ENCODE data around the gene KPNB1. TPM values are rescaled to one million over a fixed set of nuclear protein-coding genes. Genes with fewer than 3 reads are reported as not detected.

Gene KPNB1
- total RNA-seq, 1 experiment from 2014 or later, result 742 TPM

- peaks cover 9% of the 10 kb centered on the region for H3K79me1 ChIP-seq (ENCODE audit: insufficient read depth, low read depth, low read length, poor library complexity, severe bottlenecking)
- peaks cover 14% of the 10 kb centered on the region for H3K23me2 ChIP-seq (ENCODE audit: insufficient read length, low read depth, low read length, poor library complexity, severe bottlenecking)
- no peak overlapping the region for H3K27ac ChIP-seq (ENCODE audit: insufficient read length, low read depth, low read length)
- H4K8ac ChIP-seq (replicated peaks; ENCODE audit: insufficient read length, low read depth, low read length), result no peak overlapping the region
- no peak overlapping the region for H2BK5ac ChIP-seq (ENCODE audit: insufficient read length, low read length)
- peak overlapping the region in 1 of 3 experiments; percentile 35; a peak in 2 of 7 replicates for H3K27ac Mint-ChIP-seq
- H3K27me3 ChIP-seq (ENCODE audit: insufficient read depth, low read length), result no peaks in the 10 kb centered on the region
- no peak overlapping the region for H3K9ac ChIP-seq (ENCODE audit: extremely low read depth, insufficient read length, low read length)
- H3K36me3 Mint-ChIP-seq (ENCODE audit: insufficient read depth in 1 of 3, low read depth in 3 of 3), result peaks cover 64 to 78% (median 71%) of the 10 kb centered on the region in 3 experiments
- H4K5ac ChIP-seq (ENCODE audit: insufficient read length, low read depth, low read length), result no peak overlapping the region
- no peak overlapping the region for H2AFZ ChIP-seq (ENCODE audit: low read length)
- no peak overlapping the region for H3K18ac ChIP-seq (ENCODE audit: insufficient read length, low read depth, low read length)
- H3K56ac ChIP-seq (ENCODE audit: insufficient read length, low read depth, low read length), result no peak overlapping the region
- WGBS (ENCODE audit: extremely low coverage, insufficient read length, low lambda C conversion rate), result no CpG with 5 or more reads among the region's 2 CpGs
- H3K23ac ChIP-seq (ENCODE audit: insufficient read length, low read depth, low read length), result no peak overlapping the region
- H3K79me2 ChIP-seq (ENCODE audit: insufficient read depth, low read length), result peaks cover 29% of the 10 kb centered on the region
- H2BK120ac ChIP-seq (ENCODE audit: low read depth, low read length, poor library complexity, severe bottlenecking), result no peak overlapping the region
- no peaks in the 10 kb centered on the region; a peak in 1 of 5 replicates for H3K9me3 Mint-ChIP-seq
- H3T11ph ChIP-seq (ENCODE audit: low read length), result no peak overlapping the region
- no peak overlapping the region for H4K91ac ChIP-seq (ENCODE audit: insufficient read length, low read depth, low read length)
- peaks cover 31 to 37% of the 10 kb centered on the region in 2 experiments for H3K4me1 Mint-ChIP-seq
- no peak overlapping the region for H2BK15ac ChIP-seq (ENCODE audit: low read depth, low read length)
- no peak overlapping the region for H2BK20ac ChIP-seq (ENCODE audit: low read depth, low read length, poor library complexity, severe bottlenecking)
- H3K9me3 ChIP-seq (ENCODE audit: control insufficient read depth, low read depth, low read length), result no peaks in the 10 kb centered on the region
- no peak overlapping the region for H3K4me2 ChIP-seq (ENCODE audit: insufficient read depth, insufficient read length, low read length)
- TF ChIP-seq, protein P1, sequence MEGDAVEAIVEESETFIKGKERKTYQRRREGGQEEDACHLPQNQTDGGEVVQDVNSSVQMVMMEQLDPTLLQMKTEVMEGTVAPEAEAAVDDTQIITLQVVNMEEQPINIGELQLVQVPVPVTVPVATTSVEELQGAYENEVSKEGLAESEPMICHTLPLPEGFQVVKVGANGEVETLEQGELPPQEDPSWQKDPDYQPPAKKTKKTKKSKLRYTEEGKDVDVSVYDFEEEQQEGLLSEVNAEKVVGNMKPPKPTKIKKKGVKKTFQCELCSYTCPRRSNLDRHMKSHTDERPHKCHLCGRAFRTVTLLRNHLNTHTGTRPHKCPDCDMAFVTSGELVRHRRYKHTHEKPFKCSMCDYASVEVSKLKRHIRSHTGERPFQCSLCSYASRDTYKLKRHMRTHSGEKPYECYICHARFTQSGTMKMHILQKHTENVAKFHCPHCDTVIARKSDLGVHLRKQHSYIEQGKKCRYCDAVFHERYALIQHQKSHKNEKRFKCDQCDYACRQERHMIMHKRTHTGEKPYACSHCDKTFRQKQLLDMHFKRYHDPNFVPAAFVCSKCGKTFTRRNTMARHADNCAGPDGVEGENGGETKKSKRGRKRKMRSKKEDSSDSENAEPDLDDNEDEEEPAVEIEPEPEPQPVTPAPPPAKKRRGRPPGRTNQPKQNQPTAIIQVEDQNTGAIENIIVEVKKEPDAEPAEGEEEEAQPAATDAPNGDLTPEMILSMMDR (conservative IDR thresholded peaks at IDR 0.05), result no peak
- no peaks in the 10 kb centered on the region for H4K20me1 ChIP-seq (ENCODE audit: control insufficient read depth, insufficient read depth, insufficient read length)
- H2BK12ac ChIP-seq (ENCODE audit: insufficient read length, low read depth, low read length), result no peak overlapping the region
- no peaks in the 10 kb centered on the region for H3K4me1 ChIP-seq (ENCODE audit: insufficient read depth, low read length)
- H2AK5ac ChIP-seq (ENCODE audit: insufficient read length, low read length), result no peak overlapping the region
- H3K4ac ChIP-seq (ENCODE audit: low read depth, low read length), result no peak overlapping the region
- H3K14ac ChIP-seq (ENCODE audit: insufficient read depth, low read length), result no peak overlapping the region
- H3K4me3 Mint-ChIP-seq, result peak overlapping the region; percentile 22 to 27; a peak in 3 of 5 replicates
- no peak for DNase-seq
- H3K27me3 Mint-ChIP-seq (ENCODE audit: low read depth), result no peaks in the 10 kb centered on the region
Observed at GRCh38 chr17:47653442-47653841, 3.7 kb downstream of the KPNB1 start.
